GM12801 (cell line): ENCODE results near the gene NEU4.

Experiments used
- CTCF ChIP-seq: IDR thresholded peaks from one replicate; pipeline ENCODE4 v1.5.1; 2011; ENCODE audit warnings: control low read depth; ENCODE audit not compliant: insufficient read length; ENCODE audit errors: extremely low read depth

Gene NEU4

DNA sequence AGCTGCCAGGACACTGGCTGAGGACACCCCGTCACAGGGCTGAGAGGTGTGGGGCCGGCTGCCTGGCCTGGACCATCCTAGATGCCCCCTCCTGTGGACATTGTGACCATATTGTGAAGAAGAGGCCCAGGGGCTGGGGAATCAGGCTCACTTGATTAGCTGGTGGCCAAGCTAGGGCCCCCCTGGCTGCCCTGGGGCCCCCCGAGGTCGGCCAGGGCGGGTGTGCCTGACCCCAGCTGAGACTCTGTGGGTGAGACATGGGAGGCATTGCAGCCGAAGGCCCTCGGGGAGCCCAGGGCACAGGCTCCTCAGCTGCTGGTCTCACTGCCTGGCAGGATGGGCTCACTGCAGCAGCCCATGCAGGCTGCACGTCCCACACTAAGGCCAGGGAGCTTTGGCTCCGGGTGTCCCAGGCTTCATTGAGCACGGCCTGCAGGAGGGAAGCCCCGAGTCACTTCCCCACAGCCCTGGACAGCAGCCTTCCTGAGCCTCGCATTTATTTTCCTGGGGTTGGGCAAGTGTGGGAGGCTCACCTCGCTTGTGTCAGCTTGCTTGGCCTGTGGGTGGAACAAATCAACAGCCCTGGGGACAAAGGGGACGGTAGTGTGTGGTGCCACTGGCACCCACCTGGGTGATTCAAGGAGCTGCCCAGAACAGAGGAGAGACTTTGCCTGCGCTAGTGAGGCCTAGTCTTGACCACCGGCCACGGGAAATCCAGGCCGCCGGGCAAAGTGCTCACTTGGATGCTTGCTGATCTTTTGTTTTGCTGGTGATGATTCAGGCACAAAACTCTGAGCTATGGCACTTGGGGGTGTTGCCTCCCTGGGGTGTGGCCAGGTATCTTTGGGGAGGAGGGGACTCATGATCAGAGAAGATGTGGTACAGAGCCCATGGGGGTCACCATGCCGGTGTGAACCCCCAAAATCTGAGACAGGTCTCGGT, 31.0 kb upstream of the NEU4 start:
- no peak for TF ChIP-seq CTCF

DNA sequence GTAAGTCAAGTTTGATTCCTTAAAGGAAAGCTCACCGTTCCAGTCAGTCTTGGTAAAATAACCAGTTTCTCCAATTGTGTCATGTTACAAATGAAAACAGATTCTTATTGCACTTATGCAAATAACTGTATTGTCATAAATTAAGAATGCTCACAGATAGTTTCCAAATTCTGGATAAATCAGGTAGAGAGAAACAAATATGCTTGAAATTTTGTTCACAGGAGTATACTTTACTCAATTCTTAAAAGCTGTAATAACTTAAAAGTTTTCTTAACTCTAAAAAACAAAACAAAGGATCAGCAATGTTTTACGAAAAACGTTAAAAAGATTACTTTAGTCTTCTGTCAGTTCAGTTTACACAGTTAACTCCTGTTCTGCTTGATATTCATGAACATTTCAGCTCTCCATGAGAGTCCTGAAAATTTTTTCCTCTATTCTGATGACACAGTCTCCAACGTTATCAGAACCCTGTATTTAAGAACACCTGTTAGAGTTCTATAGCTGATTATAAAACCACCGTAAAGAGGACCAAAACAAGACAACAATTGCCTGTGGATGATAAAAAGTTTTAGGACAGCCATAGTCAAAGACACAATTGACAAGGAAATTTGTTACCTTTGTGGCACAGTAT, 27.9 kb upstream of the NEU4 start:
- no peak for TF ChIP-seq CTCF

GRCh38 chr2:241788135-241788534, 20.9 kb upstream of the NEU4 start:
- TF ChIP-seq CTCF = no peak

GRCh38 chr2:241788572-241788971, 20.4 kb upstream of the NEU4 start:
- no peak for TF ChIP-seq CTCF

GRCh38 chr2:241793385-241793784, 15.6 kb upstream of the NEU4 start:
- no peak for TF ChIP-seq CTCF

DNA sequence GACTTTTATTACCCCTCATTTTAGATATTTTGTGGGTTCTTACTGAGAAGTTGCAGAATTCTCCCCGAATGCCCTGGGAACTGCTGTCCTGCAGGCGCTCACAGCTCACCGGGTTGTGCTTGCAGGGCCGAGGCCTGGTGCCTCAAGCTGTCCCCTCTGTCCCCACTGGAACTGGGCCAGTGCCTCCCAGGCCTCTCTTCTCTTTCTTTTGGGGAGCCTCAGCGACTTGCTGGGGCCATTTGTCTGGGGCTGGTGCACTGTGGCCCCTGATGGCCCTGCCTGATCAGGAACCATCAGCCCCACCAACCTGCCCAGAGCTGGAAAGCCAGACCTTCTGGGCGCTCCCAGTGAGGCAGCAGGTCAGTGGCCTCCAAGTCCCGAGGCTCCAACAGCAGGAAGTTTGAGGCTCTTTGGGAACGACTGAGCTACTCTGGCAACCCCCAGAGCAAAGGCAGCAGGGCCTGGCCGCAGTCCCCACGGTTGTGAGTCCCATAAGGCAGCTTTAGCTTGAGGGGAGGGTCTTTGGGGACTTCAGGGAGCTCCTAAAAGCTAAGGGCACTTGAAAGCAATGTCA, 14.7 kb upstream of the NEU4 start:
- no peak for TF ChIP-seq CTCF
